HepG2 (cell line): ENCODE data around the gene MCC.

Source experiments
- CREB1 ChIP-seq, 2 experiments: fragments of 450-650 bp in 1 of 2; IDR thresholded peaks; 2 replicates each; pipeline ENCODE4 v1.6.1; 2016 to 2017; ENCODE audit warnings: control low read depth in 1 of 2, mild to moderate bottlenecking in 1 of 2, missing compliant biosample characterization in 1 of 2, missing genetic modification characterization in 1 of 2
- NFIC ChIP-seq: IDR thresholded peaks from 2 replicates; pipeline ENCODE4 v1.6.1; 2012; ENCODE audit warnings: mild to moderate bottlenecking, low read length, inconsistent platforms

DNA sequence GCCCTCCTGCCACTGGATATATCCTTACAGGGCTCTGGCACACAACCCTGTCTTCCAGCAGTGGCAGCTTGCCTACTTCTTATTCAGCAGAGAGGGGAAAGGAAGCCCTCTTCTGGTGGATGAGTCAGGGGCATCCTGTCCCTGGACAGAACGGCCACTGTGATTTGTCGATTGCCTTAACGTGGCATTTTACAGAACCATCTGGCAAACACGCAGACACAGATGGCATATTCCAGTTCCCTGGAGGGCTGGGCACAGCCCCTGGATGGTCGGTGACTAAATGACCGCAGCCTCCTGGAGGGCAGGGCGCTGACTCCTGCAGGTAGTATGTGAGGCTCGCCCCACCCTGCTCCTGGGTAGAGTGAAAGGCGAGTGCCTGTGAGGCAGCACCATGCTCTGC, 449.5 kb downstream of the MCC start:
- TF ChIP-seq CREB1 (IDR thresholded peaks at IDR 0.05) (no peak), CREB1 (CRISPR knock-in tag; IDR thresholded peaks at IDR 0.05) (no peak), NFIC (no peak)
